A549 (cell line): ENCODE results near the gene LHX5. TPM values are rescaled to one million over a fixed set of nuclear protein-coding genes. Genes with fewer than 3 reads are reported as not detected.
"Not testable (repeated sequence)": the region's sequence is repeated elsewhere in the genome, so short reads cannot be mapped to it uniquely, and the experiment has no call there.

Experiments
- ATAC-seq, 2 experiments: fragments of 200-7000 bp in 1 of 2; fragments of >200 bp in 1 of 2; cut with Nextera tagmentation in 1 of 2; cut with Tn5 transposase in 1 of 2; 3 replicates each; pipeline versions ENCODE4 v1.8.0 to v1.9.1; 2018 to 2020; ENCODE audit warnings: mild to moderate bottlenecking in 1 of 2, moderate library complexity in 1 of 2
- CTCF ChIA-PET: fragments of 300-600 bp; sonication (Branson Sonifier 250); formaldehyde crosslinking; extraction: SDS; loops from one replicate; lab custom pipeline; 2021; ENCODE audit warnings: antibody characterized with exemption, inconsistent platforms; lab: Yijun Ruan, JAX
- POLR2A ChIA-PET: fragments of 350-600 bp; formaldehyde crosslinking; extraction: SDS; loops from one replicate; lab custom pipeline; 2021; ENCODE audit warnings: antibody characterized with exemption, inconsistent platforms; lab: Yijun Ruan, JAX
- DNase-seq, 2 experiments: peaks; one replicate each; pipeline versions ENCODE4 v3.0.0 to v3.0.0-alpha.2; 2011 to 2016; ENCODE audit warnings: low read depth in 1 of 2, low spot score in 1 of 2
- FAIRE-seq: peaks from 2 replicates; lab custom pipeline; 2011; peaks lifted over from hg19 to GRCh38; lab: Jason Lieb, UNC
- H3K27ac ChIP-seq, 2 experiments: fragments of >200 bp; sonication (Bioruptor Twin); formaldehyde crosslinking; 3 replicates each; pipeline ENCODE4 v1.5.1; 2016 to 2017
- H3K4me1 ChIP-seq: fragments of >200 bp; sonication (Bioruptor Twin); formaldehyde crosslinking; 3 replicates; pipeline ENCODE4 v1.6.1; 2016
- H3K4me2 ChIP-seq: fragments of >200 bp; sonication (Bioruptor Twin); formaldehyde crosslinking; 3 replicates; pipeline ENCODE4 v1.6.1; 2016
- H3K4me3 ChIP-seq: fragments of >200 bp; sonication (Bioruptor Twin); formaldehyde crosslinking; 3 replicates; pipeline ENCODE4 v1.5.1; 2016
- H3K9me3 ChIP-seq: fragments of >200 bp; sonication (Bioruptor Twin); formaldehyde crosslinking; 3 replicates; pipeline ENCODE4 v1.6.1; 2016
- ATOH8 ChIP-seq: fragments of 250-450 bp; sonication (Bioruptor Pico); IDR thresholded peaks from 2 replicates; pipeline ENCODE4 v1.5.0; 2020; ENCODE audit warnings: low read depth, mild to moderate bottlenecking, moderate library complexity
- BHLHE40 ChIP-seq: IDR thresholded peaks from 2 replicates; pipeline ENCODE4 v1.6.1; 2012; ENCODE audit warnings: low read depth, low read length, inconsistent platforms
- CBX8 ChIP-seq: fragments of 200-600 bp; sonication (generic); IDR thresholded peaks from 2 replicates; pipeline ENCODE4 v1.6.1; 2016
- CHD2 ChIP-seq: fragments of 150-350 bp; IDR thresholded peaks from 2 replicates; pipeline ENCODE4 v1.6.1; 2014; ENCODE audit warnings: low read length; ENCODE audit not compliant: partially characterized antibody
- EHF ChIP-seq: fragments of 250-450 bp; sonication (Bioruptor Pico); IDR thresholded peaks from 2 replicates; pipeline ENCODE4 v1.5.0; 2020; ENCODE audit warnings: mild to moderate bottlenecking
- EHMT2 ChIP-seq: fragments of 200-600 bp; sonication (generic); IDR thresholded peaks from 2 replicates; pipeline ENCODE4 v1.6.1; 2016; ENCODE audit warnings: antibody characterized with exemption, low read depth, mild to moderate bottlenecking, moderate library complexity
- ESRRA ChIP-seq: fragments of 150-350 bp; IDR thresholded peaks from 2 replicates; pipeline ENCODE4 v1.6.1; 2014; ENCODE audit warnings: mild to moderate bottlenecking, low read length, borderline replicate concordance
- FOSL2 ChIP-seq, 2 experiments: fragments of 450-650 bp in 1 of 2; fragments of >200 bp in 1 of 2; sonication (Bioruptor Twin) in 1 of 2; formaldehyde crosslinking; IDR thresholded peaks; 2 replicates each; pipeline versions ENCODE4 v1.5.0 to v1.6.1; 2016 to 2020; ENCODE audit warnings: mild to moderate bottlenecking in 1 of 2, moderate library complexity in 1 of 2
- GATA3 ChIP-seq: IDR thresholded peaks from 2 replicates; pipeline ENCODE4 v1.6.1; 2012; ENCODE audit warnings: borderline replicate concordance
- HOXA7 ChIP-seq: fragments of 250-450 bp; sonication (Bioruptor Pico); IDR thresholded peaks from 2 replicates; pipeline ENCODE4 v1.5.0; 2020; ENCODE audit warnings: mild to moderate bottlenecking, moderate library complexity
- MYC ChIP-seq: IDR thresholded peaks from 2 replicates; pipeline ENCODE4 v1.6.1; 2012; ENCODE audit warnings: mild to moderate bottlenecking, inconsistent platforms, low read length, improper control_type of control experiment, borderline replicate concordance
- NR3C1 ChIP-seq: fragments of >200 bp; sonication (Bioruptor Twin); formaldehyde crosslinking; IDR thresholded peaks from 3 replicates; pipeline ENCODE4 v1.6.1; 2017
- PHF8 ChIP-seq: fragments of 200-600 bp; sonication (generic); IDR thresholded peaks from 2 replicates; pipeline ENCODE4 v1.6.1; 2016; ENCODE audit warnings: low read depth, mild to moderate bottlenecking, antibody characterized with exemption, moderate library complexity, borderline replicate concordance
- POLR2A ChIP-seq: IDR thresholded peaks from 2 replicates; pipeline ENCODE4 v1.6.1; 2012; ENCODE audit warnings: mild to moderate bottlenecking, low read length
- POLR2AphosphoS2 ChIP-seq: conservative IDR thresholded peaks from 2 replicates; pipeline ENCODE4 v1.6.1; 2012; ENCODE audit warnings: low read length, improper control_type of control experiment, inconsistent platforms
- RAD21 ChIP-seq, 2 experiments: fragments of >200 bp in 1 of 2; sonication (Bioruptor Twin) in 1 of 2; formaldehyde crosslinking in 1 of 2; IDR thresholded peaks in 1 of 2; conservative IDR thresholded peaks in 1 of 2; 2 replicates in 1 of 2; 3 replicates in 1 of 2; pipeline ENCODE4 v1.6.1; 2012 to 2018; ENCODE audit warnings: inconsistent platforms in 1 of 2
- RARB ChIP-seq: fragments of 250-450 bp; sonication (Bioruptor Pico); IDR thresholded peaks from 2 replicates; pipeline ENCODE4 v1.8.0; 2021; ENCODE audit warnings: mild to moderate bottlenecking, moderate library complexity
- RCOR1 ChIP-seq: fragments of 150-350 bp; IDR thresholded peaks from 2 replicates; pipeline ENCODE4 v1.6.1; 2014; ENCODE audit warnings: antibody characterized with exemption, low read length, low read depth
- RFX5 ChIP-seq: fragments of 450-650 bp; IDR thresholded peaks from 2 replicates; pipeline ENCODE4 v1.7.1; 2014; ENCODE audit warnings: antibody characterized with exemption, mild to moderate bottlenecking, moderate library complexity
- TFCP2L1 ChIP-seq: fragments of 250-450 bp; sonication (Bioruptor Pico); IDR thresholded peaks from 2 replicates; pipeline ENCODE4 v1.5.0; 2021; ENCODE audit warnings: mild to moderate bottlenecking
- USF2 ChIP-seq: fragments of 450-650 bp; IDR thresholded peaks from 2 replicates; pipeline ENCODE4 v1.6.1; 2014; ENCODE audit warnings: antibody characterized with exemption
- ZC3H11A ChIP-seq: fragments of 450-650 bp; IDR thresholded peaks from 2 replicates; pipeline ENCODE4 v1.6.1; 2014; ENCODE audit warnings: antibody characterized with exemption, mild to moderate bottlenecking
- ZFP36 ChIP-seq: fragments of 450-650 bp; IDR thresholded peaks from 2 replicates; pipeline ENCODE4 v1.6.1; 2014; ENCODE audit warnings: borderline replicate concordance; ENCODE audit not compliant: partially characterized antibody
- ZNF302 ChIP-seq: fragments of 250-450 bp; sonication (Bioruptor Pico); IDR thresholded peaks from 2 replicates; pipeline ENCODE4 v1.9.0; 2021; ENCODE audit warnings: inconsistent platforms, mild to moderate bottlenecking, moderate library complexity
- WGBS: methylation state at CpG from one replicate; pipeline ENCODE4 v1.1.6; 2017; ENCODE audit errors: missing lambda C conversion rate; 5-methylcytosine and 5-hydroxymethylcytosine counted together
- polyA plus RNA-seq, 4 experiments: library from polyadenylated mRNA; depleted of rRNA in 3 of 4; stranded (reverse); fragments of >200 nt; fragmentation: RNase III in 1 of 4; extraction: RNeasy Plus Mini Kit Qiagen cat#74134 plus additional on column Dnase treatment in 1 of 4; gene quantifications; 2 replicates in 3 of 4; 3 replicates in 1 of 4; pipeline ENCODE4 v1.2.3, GENCODE V29; 2011 to 2017

LHX5 gene
- polyA plus RNA-seq, 2 of the 4 experiments (the other 2 are of a cell fraction), result not detected

GRCh38 chr12:113498490-113498889 is 26.8 kb upstream of the LHX5 start:
- Histone ChIP-seq H3K4me3 (no peak overlapping the region), H3K9me3 (no peaks in the 10 kb centered on the region)
- DNase-seq (no peak), ATAC-seq (no peak)
- POLR2A ChIA-PET, result no interaction called here
- TF ChIP-seq BHLHE40, result no peak
- peak; percentile 63 for TF ChIP-seq ZFP36
- TF ChIP-seq, all 56 proteins: peak for 1
- Histone ChIP-seq H3K27ac (no peak overlapping the region), H3K4me2 (no peak overlapping the region), H3K4me1 (no peaks in the 10 kb centered on the region)
- CTCF ChIA-PET, result no interaction called here
- WGBS, result 61% methylated on average over 4 of the region's 4 CpGs
- no peak for FAIRE-seq

GRCh38 chr12:113497693-113498092 is 26.0 kb upstream of the LHX5 start:
- no peaks in the 10 kb centered on the region for H3K9me3 ChIP-seq
- DNase-seq (no peak), ATAC-seq (peak in 1 of 2 experiments; percentile 32; a peak in 3 of 6 replicates), FAIRE-seq (no peak)
- H3K4me2 ChIP-seq, result no peak overlapping the region
- no peak overlapping the region for H3K4me3 ChIP-seq
- WGBS, result 38% methylated on average over 7 of the region's 7 CpGs
- POLR2A ChIA-PET, result no interaction called here
- no peak for TF ChIP-seq EHF
- no peak for TF ChIP-seq RARB (CRISPR knock-in tag)
- TF ChIP-seq ESRRA, result no peak
- no peak for TF ChIP-seq EHMT2
- TF ChIP-seq NR3C1, result no peak
- no peak for TF ChIP-seq USF2
- no peak for TF ChIP-seq FOSL2 (IDR thresholded peaks at IDR 0.05)
- no peak for TF ChIP-seq FOSL2 (CRISPR knock-in tag; IDR thresholded peaks at IDR 0.05)
- no peak for TF ChIP-seq POLR2AphosphoS2
- TF ChIP-seq CBX8, result no peak
- TF ChIP-seq TFCP2L1 (CRISPR knock-in tag), result no peak
- TF ChIP-seq CHD2, result no peak
- TF ChIP-seq RCOR1, result no peak
- TF ChIP-seq ZFP36, result no peak
- TF ChIP-seq GATA3, result no peak
- TF ChIP-seq PHF8, result no peak
- TF ChIP-seq ZNF302 (CRISPR knock-in tag), result no peak
- no peak for TF ChIP-seq MYC
- TF ChIP-seq, all 56 proteins: peak for 0
- CTCF ChIA-PET, result no interaction called here
- no peaks in the 10 kb centered on the region for H3K4me1 ChIP-seq
- H3K27ac ChIP-seq, result no peak overlapping the region

GRCh38 chr12:113495941-113496340 is 24.3 kb upstream of the LHX5 start:
- CTCF ChIA-PET, H3K4me2 ChIP-seq, H3K4me1 ChIP-seq, FAIRE-seq, H3K4me3 ChIP-seq, H3K27ac ChIP-seq, ATAC-seq, H3K9me3 ChIP-seq, POLR2A ChIA-PET, DNase-seq: not testable (repeated sequence)
- WGBS, result 59% methylated on average over 5 of the region's 6 CpGs

- TF ChIP-seq RARB (CRISPR knock-in tag) (no peak), RCOR1 (no peak), ZC3H11A (no peak), ATOH8 (CRISPR knock-in tag) (no peak), RFX5 (no peak), NR3C1 (no peak), POLR2A (no peak), EHF (no peak), RAD21 (conservative IDR thresholded peaks at IDR 0.05 in 1 of 2, IDR thresholded peaks at IDR 0.05 in 1 of 2) (no peak), HOXA7 (CRISPR knock-in tag) (no peak), POLR2AphosphoS2 (no peak), MYC (no peak), CBX8 (no peak), GATA3 (no peak), EHMT2 (no peak), BHLHE40 (no peak)
- ChIA-PET POLR2A (no interaction called here), CTCF (interaction anchor here (0.5 kb wide), 2 partner anchors 45 to 426 kb away, joined by 3 to 4 read pairs; no protein-coding TSS in a partner anchor)
- H3K4me1 ChIP-seq, result no peaks in the 10 kb centered on the region
- no peak overlapping the region for H3K4me2 ChIP-seq
- no peak for FAIRE-seq
- DNase-seq, result no peak
- H3K27ac ChIP-seq, result no peak overlapping the region
- WGBS, result 10% methylated on average over 3 of the region's 3 CpGs
- no peak overlapping the region for H3K4me3 ChIP-seq
- no peak for ATAC-seq
- H3K9me3 ChIP-seq, result no peaks in the 10 kb centered on the region
Observed at GRCh38 chr12:113488322-113488721, 16.7 kb upstream of the LHX5 start.
